Measurements from ENCODE around the gene RAB39A. TPM values are rescaled to one million over a fixed set of nuclear protein-coding genes. Genes with fewer than 3 reads are reported as not detected.

Gene RAB39A
- total RNA-seq: under 0.01 TPM in 1 of 2 replicates, not detected in the other

DNA sequence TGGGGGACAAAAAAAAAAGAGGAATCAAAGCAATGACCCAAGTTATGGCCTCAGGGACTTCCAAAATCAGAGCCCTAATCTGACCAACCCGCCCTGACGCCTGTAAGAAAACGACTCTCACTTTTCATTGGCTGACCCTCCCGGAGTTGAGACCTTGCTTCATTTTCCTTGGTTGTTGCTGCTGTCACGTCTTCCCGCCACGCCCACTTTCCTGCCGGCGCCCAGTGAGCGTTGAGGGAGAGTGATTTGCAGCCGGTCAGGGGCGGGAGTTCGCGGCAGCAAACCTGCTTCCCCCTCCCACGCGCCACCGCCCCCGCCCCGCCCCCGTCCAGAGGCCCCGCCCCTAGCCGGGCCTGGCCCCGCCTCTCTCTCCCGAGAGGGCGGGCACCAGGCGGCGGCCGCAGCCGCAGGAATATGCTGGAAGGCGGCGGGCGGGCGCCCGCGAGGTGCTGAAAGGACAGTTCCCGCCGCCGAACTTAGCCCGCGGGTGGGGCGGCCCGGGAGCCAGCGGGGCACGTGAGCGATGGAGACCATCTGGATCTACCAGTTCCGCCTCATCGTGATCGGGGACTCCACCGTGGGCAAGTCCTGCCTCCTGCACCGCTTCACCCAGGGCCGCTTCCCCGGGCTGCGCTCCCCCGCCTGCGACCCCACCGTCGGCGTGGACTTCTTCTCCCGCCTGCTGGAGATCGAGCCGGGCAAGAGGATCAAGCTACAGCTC is at the start of gene RAB39A:
RAB39A (plus strand) TSS at position 403 of the 721 bp plus-strand sequence; CDS start at position 524, 121 bp downstream.

DNA sequence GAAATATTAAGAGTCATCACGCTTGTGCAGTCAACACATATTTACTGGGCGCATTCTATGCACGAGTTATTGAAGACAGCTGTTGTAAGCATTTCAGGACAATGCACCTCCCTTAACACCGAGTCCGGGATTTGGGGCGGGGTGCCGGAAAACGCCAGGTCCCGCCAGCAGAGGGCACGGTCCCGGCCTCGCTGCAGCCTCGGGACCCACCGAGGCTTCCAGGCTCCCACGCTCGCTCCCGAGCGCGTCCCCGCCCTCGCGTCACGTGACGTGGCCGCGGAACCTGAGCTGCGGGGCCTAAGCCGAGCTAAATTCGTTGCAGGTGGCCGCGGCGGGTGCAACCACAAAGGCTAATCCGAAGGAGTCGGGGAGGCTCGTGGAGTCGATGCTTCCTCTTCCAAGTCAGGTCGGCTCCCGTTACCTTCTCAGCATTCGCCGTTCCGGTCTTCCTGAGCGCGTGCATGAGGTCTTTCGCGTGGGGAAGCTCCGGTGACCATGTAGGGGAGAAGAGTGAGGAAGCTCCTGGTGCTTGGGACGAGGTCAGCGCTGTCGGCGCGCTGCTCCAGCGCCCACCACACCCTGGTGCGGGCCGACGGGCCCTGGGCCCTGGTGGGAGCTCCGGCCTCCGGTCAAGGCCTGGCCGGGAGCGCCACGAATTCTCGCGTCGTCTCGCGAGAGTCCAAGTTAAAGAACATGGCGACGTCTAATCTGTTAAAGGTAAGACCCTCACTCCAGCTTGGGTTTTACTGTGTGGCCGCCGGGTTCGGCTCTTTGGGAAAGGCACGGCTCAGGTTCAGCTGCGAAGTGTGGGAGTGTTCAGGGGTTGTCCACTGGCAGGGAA is 80.6 kb downstream of the RAB39A start, which contains the start of gene CUL5:
CUL5 (plus strand) TSS at position 243 of the 841 bp plus-strand sequence; CDS start at position 694, 451 bp downstream.

Other genes starting within 250 kb of the RAB39A start
- not detected in 2 replicates for gene SLN, start 216.4 kb upstream of the RAB39A start, total RNA-seq
- 24.6 and 46.9 TPM in 2 replicates for gene SLC35F2, start 69.7 kb upstream of the RAB39A start, total RNA-seq
- 40.7 and 57.2 TPM in 2 replicates for gene CUL5, start 80.5 kb downstream of the RAB39A start, total RNA-seq
- gene ACAT1, start 193.1 kb downstream of the RAB39A start, total RNA-seq: 125 and 158 TPM in 2 replicates

Measured in dermis lymphatic vessel endothelial cell (primary cell).